Posterior cingulate gyrus (tissue), 11 donors: ENCODE data around the gene TRIM74.
"Not testable (repeated sequence)": the region's sequence is repeated elsewhere in the genome, so short reads cannot be mapped to it uniquely, and the experiment has no call there.

Experiments
- DNase-seq, 10 donors: peaks; one replicate each; pipeline versions ENCODE4 v3.0.0 to v3.0.0-alpha.2; 2020 to 2021; ENCODE audit warnings: mixed read lengths in 3 of 10
- intact Hi-C: fragments of 100-400 bp; cut with DNase I; formaldehyde crosslinking; loops from one replicate; pipeline ENCODE4 v1.15.1; 2023

The TRIM74 gene

GRCh38 chr7:72919256-72919775 is 50.0 kb downstream of the TRIM74 start:
- DNase-seq: no peak
- intact Hi-C loops: no loop called here

DNA sequence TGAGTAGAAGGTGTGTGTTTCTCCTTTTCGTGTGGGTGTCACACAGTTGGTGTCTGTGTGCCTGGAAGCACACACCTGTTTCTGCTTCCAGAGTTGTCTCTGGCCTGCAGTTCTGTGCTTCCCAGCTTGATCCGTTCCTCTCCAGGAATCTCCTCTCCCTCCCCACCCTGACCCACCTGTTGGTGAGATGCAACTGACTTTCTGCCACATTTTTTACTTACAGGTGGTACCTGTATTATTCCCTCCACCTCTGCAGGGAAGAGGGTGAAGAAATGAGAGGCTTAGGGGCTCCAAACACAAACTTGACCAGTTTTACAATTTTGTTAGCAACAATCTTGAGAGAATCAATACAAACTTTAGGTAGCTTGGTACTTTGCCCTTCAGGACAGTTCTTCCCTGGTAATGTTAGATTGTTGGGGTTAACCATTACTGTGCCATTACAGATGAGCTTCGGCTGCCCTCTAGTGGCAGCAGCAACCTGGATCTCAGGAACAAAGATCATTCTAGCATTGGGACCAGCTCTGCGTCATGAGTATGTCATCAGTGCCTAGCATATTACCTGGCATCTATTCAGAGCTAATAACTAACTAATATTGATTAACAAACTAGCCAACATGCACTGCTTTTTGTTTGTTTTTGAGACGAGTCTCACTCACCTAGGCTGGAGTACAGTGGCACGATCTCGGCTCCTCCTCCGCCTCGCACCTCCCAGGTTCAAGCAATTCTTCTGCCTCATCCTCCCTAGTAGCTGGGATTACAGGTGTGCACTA is 54.3 kb downstream of the TRIM74 start:
- intact Hi-C loops: not testable (repeated sequence)
- DNase-seq: peak in 4 of 10 donors; percentile 13 to 40 (median 36)

DNA sequence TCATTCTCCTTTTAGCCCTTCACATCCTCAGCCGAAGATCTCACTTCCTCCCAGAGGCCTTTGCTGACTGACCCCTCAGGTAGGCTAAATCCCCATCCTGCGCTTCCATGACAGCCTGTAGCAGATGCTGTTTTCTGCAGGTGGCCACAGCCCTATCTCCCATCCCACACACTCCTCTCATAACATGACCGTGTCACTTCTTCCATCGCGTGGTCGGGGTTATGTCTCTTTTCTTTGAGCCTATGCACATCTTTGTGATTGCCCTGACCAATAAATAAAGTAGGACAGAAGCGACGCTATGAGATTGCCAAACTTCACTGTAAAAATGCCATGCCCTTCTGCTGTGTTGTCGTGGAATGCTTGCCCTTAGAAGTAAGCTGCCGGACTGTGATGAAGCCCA is 55.5 kb downstream of the TRIM74 start:
- intact Hi-C loops, DNase-seq: not testable (repeated sequence)

DNA sequence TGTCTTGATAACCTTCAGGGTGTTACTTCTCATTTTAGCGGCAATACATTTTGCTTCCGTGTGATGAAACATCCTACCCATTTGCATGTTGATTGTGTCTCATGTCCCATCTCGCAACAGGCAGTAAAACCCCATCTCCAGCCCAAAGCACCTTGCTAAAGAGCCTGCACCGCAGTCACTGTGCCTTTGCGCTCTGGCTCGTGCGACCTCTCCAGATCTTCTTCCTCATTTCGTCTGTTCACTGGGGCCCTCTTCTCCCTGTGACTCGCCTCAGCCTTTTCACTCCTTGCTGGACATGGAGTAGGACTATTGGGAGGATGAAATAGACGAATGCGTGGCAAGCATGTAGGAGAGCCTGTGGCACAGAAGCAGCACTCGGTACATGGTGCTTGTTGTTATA is 57.9 kb downstream of the TRIM74 start:
- DNase-seq, intact Hi-C loops: not testable (repeated sequence)
